Adrenal gland (tissue), 5 donors: Measurements from ENCODE around the gene BEND7.

Experiments used
- CTCF ChIP-seq, 6 experiments: fragments of 450-650 bp in 4 of 6; fragments of 200-600 bp in 2 of 6; sonication (generic) in 1 of 6; IDR thresholded peaks; 1 replicate in 5 of 6; 2 replicates in 1 of 6; pipeline versions ENCODE4 v1.5.1 to v1.8.0; 2016 to 2021; ENCODE audit warnings: antibody characterized with exemption in 6 of 6, mild to moderate bottlenecking in 2 of 6, moderate library complexity in 1 of 6
- POLR2A ChIP-seq, 2 donors: fragments of 450-650 bp; IDR thresholded peaks; one replicate each; pipeline ENCODE4 v1.6.1; 2017; ENCODE audit warnings: antibody characterized with exemption in 2 of 2, mild to moderate bottlenecking in 2 of 2, moderate library complexity in 1 of 2
- donor health status: DM: no; HTN: no; CAD: no.

GRCh38 chr10:13417459-13418126 lies 111.2 kb downstream of the BEND7 start:
- no peak for TF ChIP-seq CTCF (IDR thresholded peaks at IDR 0.05)
- no peak for TF ChIP-seq POLR2A (IDR thresholded peaks at IDR 0.05)
